OCI-M2 (cell line): ENCODE measurements around the gene HDAC1.
"Not testable (repeated sequence)": the region's sequence is repeated elsewhere in the genome, so short reads cannot be mapped to it uniquely, and the experiment has no call there.

Source experiments
- DNase-seq: peaks from one replicate; lab custom pipeline; 2025; ENCODE audit not compliant: unreplicated experiment; lab: John Stamatoyannopoulos, UW

HDAC1 gene

GRCh38 chr1:32345289-32345827 is 53.5 kb downstream of the HDAC1 start:
- no peak for DNase-seq

- no peak for DNase-seq
Measured at GRCh38 chr1:32346532-32347157, 54.8 kb downstream of the HDAC1 start.

- no peak for DNase-seq
Measured at GRCh38 chr1:32349211-32349708, 57.4 kb downstream of the HDAC1 start.

GRCh38 chr1:32350785-32351398 is 59.0 kb downstream of the HDAC1 start:
- peak; percentile 85 for DNase-seq

GRCh38 chr1:32351399-32352238 is 59.7 kb downstream of the HDAC1 start:
- no peak for DNase-seq

- DNase-seq, result no peak
Measured at GRCh38 chr1:32352239-32352745, 60.4 kb downstream of the HDAC1 start.

GRCh38 chr1:32352831-32353383 is 61.0 kb downstream of the HDAC1 start:
- no peak for DNase-seq

- no peak for DNase-seq
Measured at GRCh38 chr1:32353431-32353830, 61.5 kb downstream of the HDAC1 start.

GRCh38 chr1:32353886-32354570 is 62.1 kb downstream of the HDAC1 start:
- no peak for DNase-seq

- DNase-seq, result not testable (repeated sequence)
Measured at GRCh38 chr1:32355778-32356177, 63.9 kb downstream of the HDAC1 start.

GRCh38 chr1:32356478-32356877 is 64.6 kb downstream of the HDAC1 start:
- no peak for DNase-seq

GRCh38 chr1:32357614-32358013 is 65.7 kb downstream of the HDAC1 start:
- DNase-seq, result no peak

GRCh38 chr1:32358435-32358834 is 66.6 kb downstream of the HDAC1 start:
- no peak for DNase-seq

GRCh38 chr1:32361308-32361673 is 69.4 kb downstream of the HDAC1 start:
- no peak for DNase-seq

- no peak for DNase-seq
Measured at GRCh38 chr1:32361674-32362473, 70.0 kb downstream of the HDAC1 start.

GRCh38 chr1:32362474-32363313 is 70.8 kb downstream of the HDAC1 start, which contains the start of the genes FAM229A and TSSK3:
Gene FAM229A, minus strand, starts transcription at chr1:32362485. Its CDS starts 394 bp downstream, at chr1:32362091.
Gene TSSK3, plus strand, starts transcription at chr1:32362539. Its CDS starts 163 bp downstream, at chr1:32362702.
- no peak for DNase-seq

- no peak for DNase-seq
Measured at GRCh38 chr1:32363713-32364112, 71.8 kb downstream of the HDAC1 start.

- DNase-seq, result no peak
Measured at GRCh38 chr1:32364836-32365235, 73.0 kb downstream of the HDAC1 start.

GRCh38 chr1:32365445-32365844 is 73.6 kb downstream of the HDAC1 start:
- DNase-seq, result no peak
